ENCODE data around the gene ZBTB47. TPM values are rescaled to one million over a fixed set of nuclear protein-coding genes. Genes with fewer than 3 reads are reported as not detected.
A peak's percentile ranks its signal among the peaks of the same experiment; 100 is the strongest.

ZBTB47 gene
- total RNA-seq, 1 donor from 2014 or later: 38.8 TPM

GRCh38 chr3:42640771-42641370 lies 12.6 kb upstream of the ZBTB47 start:
- peaks cover 30% of the 10 kb centered on the region for H3K36me3 Mint-ChIP-seq (ENCODE audit: low read depth)
- peak overlapping the region; percentile 42 for H3K27ac Mint-ChIP-seq (ENCODE audit: unreplicated experiment)

DNA sequence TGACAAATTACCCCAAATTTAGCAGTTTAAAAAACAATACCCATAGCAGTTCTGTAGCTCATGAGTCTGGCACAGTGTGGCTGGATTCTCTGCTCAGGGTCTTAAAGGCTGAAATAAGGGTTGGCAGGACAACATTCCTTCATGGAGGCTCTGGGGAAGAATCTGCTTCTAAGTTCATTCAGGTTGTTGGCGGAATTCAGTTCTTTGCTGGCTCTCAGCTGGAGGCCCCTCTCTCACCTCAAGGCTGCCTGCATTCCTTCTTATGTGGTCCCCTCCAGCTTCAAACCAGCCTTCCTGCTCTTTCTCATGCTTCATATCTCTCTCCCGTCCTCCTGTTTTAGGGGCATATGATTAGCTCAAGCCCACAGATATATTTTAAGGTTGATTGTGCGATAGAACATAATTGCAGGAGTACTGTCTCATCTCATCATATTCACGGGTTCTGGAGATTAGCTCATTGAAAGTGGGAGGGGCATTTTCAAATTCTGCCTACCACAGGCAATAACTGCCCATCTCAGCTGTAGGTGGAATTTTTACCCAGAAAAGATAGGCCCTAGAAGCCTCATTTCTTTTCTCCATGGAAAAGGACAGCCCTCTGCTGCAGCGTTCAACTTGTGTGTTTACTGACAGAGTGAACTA lies 5.6 kb upstream of the ZBTB47 start:
- Mint-ChIP-seq H3K4me3 (ENCODE audit: unreplicated experiment) (no peak overlapping the region), H3K4me1 (ENCODE audit: low read depth) (peaks cover 46% of the 10 kb centered on the region), H3K9me3 (ENCODE audit: low read depth) (no peaks in the 10 kb centered on the region), H3K36me3 (ENCODE audit: low read depth) (peaks cover 26% of the 10 kb centered on the region), H3K27me3 (ENCODE audit: low read depth) (no peaks in the 10 kb centered on the region), H3K27ac (ENCODE audit: unreplicated experiment) (peak overlapping the region; percentile 46)
- no peak for TF ChIP-seq CTCF (IDR thresholded peaks at IDR 0.05)
- DNase-seq (ENCODE audit: low spot score): no peak

More at GRCh38 chr3:42640771-42641370, 12.6 kb upstream of the ZBTB47 start:
- no peak overlapping the region for H3K4me3 Mint-ChIP-seq (ENCODE audit: unreplicated experiment)
- no peaks in the 10 kb centered on the region for H3K27me3 Mint-ChIP-seq (ENCODE audit: low read depth)
- no peaks in the 10 kb centered on the region for H3K4me1 Mint-ChIP-seq (ENCODE audit: low read depth)
- no peak for DNase-seq (ENCODE audit: low spot score)
- no peaks in the 10 kb centered on the region for H3K9me3 Mint-ChIP-seq (ENCODE audit: low read depth)
- TF ChIP-seq CTCF (IDR thresholded peaks at IDR 0.05): no peak

- peaks cover 19% of the 10 kb centered on the region for H3K36me3 Mint-ChIP-seq (ENCODE audit: low read depth)
- TF ChIP-seq CTCF (IDR thresholded peaks at IDR 0.05): no peak
- no peak overlapping the region for H3K4me3 Mint-ChIP-seq (ENCODE audit: unreplicated experiment)
- peaks cover 52% of the 10 kb centered on the region for H3K4me1 Mint-ChIP-seq (ENCODE audit: low read depth)
- no peak for DNase-seq (ENCODE audit: low spot score)
- H3K27me3 Mint-ChIP-seq (ENCODE audit: low read depth): no peaks in the 10 kb centered on the region
- H3K27ac Mint-ChIP-seq (ENCODE audit: unreplicated experiment): peak overlapping the region; percentile 60
- no peaks in the 10 kb centered on the region for H3K9me3 Mint-ChIP-seq (ENCODE audit: low read depth)
Observed at GRCh38 chr3:42649006-42649405, 4.5 kb upstream of the ZBTB47 start.

- no peak overlapping the region for H3K4me3 Mint-ChIP-seq (ENCODE audit: unreplicated experiment)
- no peak overlapping the region for H3K27ac Mint-ChIP-seq (ENCODE audit: unreplicated experiment)
- no peaks in the 10 kb centered on the region for H3K9me3 Mint-ChIP-seq (ENCODE audit: low read depth)
- no peak for TF ChIP-seq CTCF (IDR thresholded peaks at IDR 0.05)
- peaks cover 52% of the 10 kb centered on the region for H3K4me1 Mint-ChIP-seq (ENCODE audit: low read depth)
- no peaks in the 10 kb centered on the region for H3K27me3 Mint-ChIP-seq (ENCODE audit: low read depth)
- H3K36me3 Mint-ChIP-seq (ENCODE audit: low read depth): peaks cover 15% of the 10 kb centered on the region
- DNase-seq (ENCODE audit: low spot score): no peak
Observed at GRCh38 chr3:42649783-42650182, 3.7 kb upstream of the ZBTB47 start.

- DNase-seq (ENCODE audit: low spot score): no peak
- Mint-ChIP-seq H3K27me3 (ENCODE audit: low read depth) (no peaks in the 10 kb centered on the region), H3K9me3 (ENCODE audit: low read depth) (no peaks in the 10 kb centered on the region), H3K36me3 (ENCODE audit: low read depth) (peaks cover 10% of the 10 kb centered on the region), H3K4me1 (ENCODE audit: low read depth) (peaks cover 66% of the 10 kb centered on the region), H3K27ac (ENCODE audit: unreplicated experiment) (peak overlapping the region; percentile 95), H3K4me3 (ENCODE audit: unreplicated experiment) (peak overlapping the region; percentile 93)
- no peak for TF ChIP-seq CTCF (IDR thresholded peaks at IDR 0.05)
Observed at GRCh38 chr3:42651248-42652091, 2.0 kb upstream of the ZBTB47 start.

All from chondrocyte (in vitro differentiated cells).